Measurements from ENCODE around the gene EFNA4. TPM values are rescaled to one million over a fixed set of nuclear protein-coding genes. Genes with fewer than 3 reads are reported as not detected.

The EFNA4 gene
- total RNA-seq, 2 experiments from 2014 or later, result 3.3 to 4.5 TPM

- Mint-ChIP-seq H3K4me1 (ENCODE audit: low read depth) (peaks cover 15% of the 10 kb centered on the region), H3K36me3 (ENCODE audit: low read depth) (peaks cover 1% of the 10 kb centered on the region), H3K4me3 (peak overlapping the region; percentile 42), H3K27me3 (ENCODE audit: low read depth) (no peaks in the 10 kb centered on the region), H3K27ac (no peak overlapping the region), H3K9me3 (no peaks in the 10 kb centered on the region)
- DNase-seq, result no peak
- CTCF ChIA-PET, result interaction anchor here (0.6 to 15.0 kb wide), 5 partner anchors 11 to 644 kb away, joined by 3 to 197 read pairs (median 4); partner anchors contain the start of gene ADAM15
- intact Hi-C loops (cut with micrococcal nuclease), result no loop called here
These were observed 6.7 kb downstream of the EFNA4 start for GRCh38 chr1:155070158-155070621.

- H3K27me3 Mint-ChIP-seq (ENCODE audit: low read depth), result no peaks in the 10 kb centered on the region
- no peaks in the 10 kb centered on the region for H3K9me3 Mint-ChIP-seq
- peak overlapping the region; percentile 42 for H3K4me3 Mint-ChIP-seq
- peaks cover 1% of the 10 kb centered on the region for H3K36me3 Mint-ChIP-seq (ENCODE audit: low read depth)
- H3K27ac Mint-ChIP-seq, result no peak overlapping the region
- intact Hi-C loops (cut with micrococcal nuclease), result loop anchor here (1.0 kb wide), 2 partner anchors 8 to 13 kb away; partner anchors contain the start of gene EFNA4
- peaks cover 15% of the 10 kb centered on the region for H3K4me1 Mint-ChIP-seq (ENCODE audit: low read depth)
- CTCF ChIA-PET, result interaction anchor here (0.7 to 15.0 kb wide), 5 partner anchors 10 to 23 kb away, joined by 3 to 197 read pairs (median 4); partner anchors contain the start of gene ADAM15
- DNase-seq, result peak; percentile 86
These were observed 7.4 kb downstream of the EFNA4 start for GRCh38 chr1:155070721-155071569.

- H3K4me3 Mint-ChIP-seq, result no peak overlapping the region
- peaks cover 15% of the 10 kb centered on the region for H3K4me1 Mint-ChIP-seq (ENCODE audit: low read depth)
- no peaks in the 10 kb centered on the region for H3K9me3 Mint-ChIP-seq
- H3K27me3 Mint-ChIP-seq (ENCODE audit: low read depth), result no peaks in the 10 kb centered on the region
- no peak for DNase-seq
- H3K27ac Mint-ChIP-seq, result no peak overlapping the region
- CTCF ChIA-PET, result interaction anchor here (0.5 to 2.4 kb wide), 5 partner anchors 10 to 224 kb away, joined by 3 to 13 read pairs (median 3); no protein-coding TSS in a partner anchor
- H3K36me3 Mint-ChIP-seq (ENCODE audit: low read depth), result peaks cover 1% of the 10 kb centered on the region
- intact Hi-C loops (cut with micrococcal nuclease), result loop anchor here (1.0 kb wide), 2 partner anchors 8 to 13 kb away; partner anchors contain the start of gene EFNA4
These were observed 8.2 kb downstream of the EFNA4 start for GRCh38 chr1:155071701-155072100.

GRCh38 chr1:155072531-155073289 is 9.2 kb downstream of the EFNA4 start:
- Mint-ChIP-seq H3K36me3 (ENCODE audit: low read depth) (peaks cover 1% of the 10 kb centered on the region), H3K4me3 (no peak overlapping the region), H3K9me3 (no peaks in the 10 kb centered on the region), H3K4me1 (ENCODE audit: low read depth) (peaks cover 15% of the 10 kb centered on the region), H3K27ac (no peak overlapping the region), H3K27me3 (ENCODE audit: low read depth) (no peaks in the 10 kb centered on the region)
- CTCF ChIA-PET, result interaction anchor here (0.7 to 1.0 kb wide), 4 partner anchors 11 to 102 kb away, joined by 3 to 5 read pairs (median 3); no protein-coding TSS in a partner anchor
- DNase-seq, result no peak
- intact Hi-C loops (cut with micrococcal nuclease), result no loop called here

GRCh38 chr1:155073377-155074242 is 10.1 kb downstream of the EFNA4 start:
- H3K27me3 Mint-ChIP-seq (ENCODE audit: low read depth), result no peaks in the 10 kb centered on the region
- H3K36me3 Mint-ChIP-seq (ENCODE audit: low read depth), result no peaks in the 10 kb centered on the region
- peaks cover 15% of the 10 kb centered on the region for H3K4me1 Mint-ChIP-seq (ENCODE audit: low read depth)
- H3K9me3 Mint-ChIP-seq, result no peaks in the 10 kb centered on the region
- intact Hi-C loops (cut with micrococcal nuclease), result no loop called here
- no peak overlapping the region for H3K27ac Mint-ChIP-seq
- H3K4me3 Mint-ChIP-seq, result no peak overlapping the region
- CTCF ChIA-PET, result interaction anchor here (0.7 to 3.3 kb wide), 3 partner anchors 9 to 21 kb away, joined by 3 to 18 read pairs (median 10); partner anchors contain the start of gene EFNA4
- no peak for DNase-seq

GRCh38 chr1:155075535-155075934 is 12.0 kb downstream of the EFNA4 start:
- H3K4me3 Mint-ChIP-seq, result no peak overlapping the region
- H3K36me3 Mint-ChIP-seq (ENCODE audit: low read depth), result no peaks in the 10 kb centered on the region
- CTCF ChIA-PET, result interaction anchor here (0.8 to 3.3 kb wide), 7 partner anchors 10 to 31 kb away, joined by 3 to 18 read pairs (median 10); partner anchors contain the start of genes ADAM15 and EFNA4
- peaks cover 10% of the 10 kb centered on the region for H3K27me3 Mint-ChIP-seq (ENCODE audit: low read depth)
- no peak overlapping the region for H3K27ac Mint-ChIP-seq
- intact Hi-C loops (cut with micrococcal nuclease), result no loop called here
- peaks cover 24% of the 10 kb centered on the region for H3K4me1 Mint-ChIP-seq (ENCODE audit: low read depth)
- no peak for DNase-seq
- no peaks in the 10 kb centered on the region for H3K9me3 Mint-ChIP-seq

- Mint-ChIP-seq H3K9me3 (no peaks in the 10 kb centered on the region), H3K4me1 (ENCODE audit: low read depth) (peaks cover 23% of the 10 kb centered on the region), H3K36me3 (ENCODE audit: low read depth) (no peaks in the 10 kb centered on the region), H3K27me3 (ENCODE audit: low read depth) (peaks cover 15% of the 10 kb centered on the region), H3K27ac (no peak overlapping the region), H3K4me3 (no peak overlapping the region)
- intact Hi-C loops (cut with micrococcal nuclease), result no loop called here
- CTCF ChIA-PET, result interaction anchor here (1.3 to 3.3 kb wide), 6 partner anchors 9 to 26 kb away, joined by 4 to 18 read pairs (median 10); partner anchors contain the start of genes ADAM15 and EFNA4
- no peak for DNase-seq
These were observed 12.8 kb downstream of the EFNA4 start for GRCh38 chr1:155076371-155076770.

- intact Hi-C loops (cut with micrococcal nuclease), result no loop called here
These were observed 13.8 kb downstream of the EFNA4 start for GRCh38 chr1:155077346-155077745.

GRCh38 chr1:155077758-155078445 is 14.4 kb downstream of the EFNA4 start:
- Mint-ChIP-seq H3K4me3 (no peak overlapping the region), H3K4me1 (ENCODE audit: low read depth) (peaks cover 30% of the 10 kb centered on the region), H3K9me3 (no peaks in the 10 kb centered on the region), H3K27ac (no peak overlapping the region), H3K27me3 (ENCODE audit: low read depth) (peaks cover 26% of the 10 kb centered on the region), H3K36me3 (ENCODE audit: low read depth) (no peaks in the 10 kb centered on the region)
- no peak for DNase-seq
- intact Hi-C loops (cut with micrococcal nuclease), result no loop called here
- CTCF ChIA-PET, result interaction anchor here (1.3 to 3.3 kb wide), 2 partner anchors 17 to 24 kb away, joined by 3 to 15 read pairs; no protein-coding TSS in a partner anchor

More at GRCh38 chr1:155077346-155077745, 13.8 kb downstream of the EFNA4 start:
- H3K4me1 Mint-ChIP-seq (ENCODE audit: low read depth), result peaks cover 26% of the 10 kb centered on the region
- DNase-seq, result no peak
- H3K9me3 Mint-ChIP-seq, result no peaks in the 10 kb centered on the region
- H3K36me3 Mint-ChIP-seq (ENCODE audit: low read depth), result no peaks in the 10 kb centered on the region
- H3K27ac Mint-ChIP-seq, result no peak overlapping the region
- CTCF ChIA-PET, result interaction anchor here (0.6 to 3.3 kb wide), 4 partner anchors 8 to 251 kb away, joined by 4 to 18 read pairs (median 10); no protein-coding TSS in a partner anchor
- peaks cover 22% of the 10 kb centered on the region for H3K27me3 Mint-ChIP-seq (ENCODE audit: low read depth)
- no peak overlapping the region for H3K4me3 Mint-ChIP-seq

GRCh38 chr1:155078469-155079209 is 15.1 kb downstream of the EFNA4 start, which contains the start of gene EFNA3:
EFNA3 (plus strand) TSS chr1:155078837; CDS start chr1:155078942, 105 bp downstream.
- Mint-ChIP-seq H3K36me3 (ENCODE audit: low read depth) (no peaks in the 10 kb centered on the region), H3K4me3 (peak within 1 kb of the TSS; percentile 56), H3K4me1 (ENCODE audit: low read depth) (peaks cover 32% of the 10 kb centered on the region), H3K27me3 (ENCODE audit: low read depth) (peaks cover 33% of the 10 kb centered on the region), H3K9me3 (no peaks in the 10 kb centered on the region), H3K27ac (no peak within 1 kb of the TSS)
- DNase-seq, result peak; percentile 63
- intact Hi-C loops (cut with micrococcal nuclease), result no loop called here
- CTCF ChIA-PET, result interaction anchor here (1.3 kb wide), 1 partner anchor 24 kb away, joined by 3 read pairs; no protein-coding TSS in a partner anchor
